LNCaP clone FGC (cell line): ENCODE results near the gene MAGEA9B.
A peak's percentile ranks its signal among the peaks of the same experiment; 100 is the strongest.
"Not testable (repeated sequence)": the region's sequence is repeated elsewhere in the genome, so short reads cannot be mapped to it uniquely, and the experiment has no call there.

Experiments
- DNase-seq: peaks from one replicate; pipeline ENCODE4 v3.0.0-alpha.2; 2011; ENCODE audit warnings: low read depth
- H3K4me3 ChIP-seq: 2 replicates; pipeline ENCODE4 v1.5.1; 2011; ENCODE audit warnings: mild to moderate bottlenecking, low read depth, low read length, control low read depth
- CTCF ChIP-seq: IDR thresholded peaks from 2 replicates; pipeline ENCODE4 v1.5.1; 2012; ENCODE audit warnings: mild to moderate bottlenecking; ENCODE audit not compliant: control insufficient read depth, insufficient read depth; ENCODE audit errors: extremely low read depth

Gene MAGEA9B

GRCh38 chrX:149618871-149619270, 31.6 kb upstream of the MAGEA9B start:
- no peak overlapping the region for H3K4me3 ChIP-seq
- no peak for TF ChIP-seq CTCF
- no peak for DNase-seq

GRCh38 chrX:149611623-149612175, 24.4 kb upstream of the MAGEA9B start:
- H3K4me3 ChIP-seq, result no peak overlapping the region
- TF ChIP-seq CTCF, result no peak
- DNase-seq, result no peak

- no peak for TF ChIP-seq CTCF
- DNase-seq, result no peak
- no peak overlapping the region for H3K4me3 ChIP-seq
Measured at GRCh38 chrX:149610511-149610910, 23.3 kb upstream of the MAGEA9B start.

- no peak overlapping the region for H3K4me3 ChIP-seq
- TF ChIP-seq CTCF, result no peak
- DNase-seq, result no peak
Measured at GRCh38 chrX:149607699-149608098, 20.4 kb upstream of the MAGEA9B start.

GRCh38 chrX:149605248-149605885, 18.1 kb upstream of the MAGEA9B start:
- not testable (repeated sequence) for DNase-seq, H3K4me3 ChIP-seq

- TF ChIP-seq CTCF, result 0 out of 2 replicates have a peak, but pooled peaks have one; percentile 10
- H3K4me3 ChIP-seq, DNase-seq: not testable (repeated sequence)
Measured at GRCh38 chrX:149598603-149599002, 11.3 kb upstream of the MAGEA9B start.

- not testable (repeated sequence) for H3K4me3 ChIP-seq, DNase-seq
Measured at GRCh38 chrX:149595943-149596342, 8.7 kb upstream of the MAGEA9B start.

- DNase-seq, H3K4me3 ChIP-seq: not testable (repeated sequence)
Measured at GRCh38 chrX:149595214-149595613, 8.0 kb upstream of the MAGEA9B start, which contains the start of gene HSFX2. Gene HSFX2 (minus strand): TSS chrX:149595314. CDS start chrX:149594700, 614 bp downstream.

- H3K4me3 ChIP-seq, DNase-seq: not testable (repeated sequence)
Measured at GRCh38 chrX:149590993-149591392, 3.7 kb upstream of the MAGEA9B start.

- H3K4me3 ChIP-seq, DNase-seq: not testable (repeated sequence)
Measured at GRCh38 chrX:149585631-149586030, 1.6 kb downstream of the MAGEA9B start.

- DNase-seq, H3K4me3 ChIP-seq: not testable (repeated sequence)
Measured at GRCh38 chrX:149573456-149573855, 13.8 kb downstream of the MAGEA9B start.
